ENCODE data around the gene CTNNA1.
"Not testable (repeated sequence)": the region's sequence is repeated elsewhere in the genome, so short reads cannot be mapped to it uniquely, and the experiment has no call there.

The CTNNA1 gene

DNA sequence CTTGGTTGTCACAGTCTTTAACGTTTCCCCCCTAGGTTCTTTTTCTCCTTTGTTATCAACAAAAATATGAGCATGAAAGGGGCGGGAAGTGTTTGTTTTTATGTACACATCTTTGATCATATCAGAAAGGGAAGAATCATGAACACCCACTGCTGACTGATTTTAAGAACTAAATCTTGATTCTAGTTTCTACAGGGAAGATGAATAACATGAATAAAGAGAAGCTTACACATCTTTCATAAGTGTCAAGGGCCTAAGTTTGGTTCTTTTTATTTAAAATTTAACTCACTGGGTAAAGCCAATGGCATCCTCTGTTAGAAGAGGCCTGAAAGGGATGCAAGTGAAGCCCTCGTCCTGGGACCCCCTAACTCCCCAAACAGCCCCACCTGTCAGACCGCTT, 14.8 kb upstream of the CTNNA1 start:
- no peak for DNase-seq (ENCODE audit: low spot score)
- TF ChIP-seq, protein P1, sequence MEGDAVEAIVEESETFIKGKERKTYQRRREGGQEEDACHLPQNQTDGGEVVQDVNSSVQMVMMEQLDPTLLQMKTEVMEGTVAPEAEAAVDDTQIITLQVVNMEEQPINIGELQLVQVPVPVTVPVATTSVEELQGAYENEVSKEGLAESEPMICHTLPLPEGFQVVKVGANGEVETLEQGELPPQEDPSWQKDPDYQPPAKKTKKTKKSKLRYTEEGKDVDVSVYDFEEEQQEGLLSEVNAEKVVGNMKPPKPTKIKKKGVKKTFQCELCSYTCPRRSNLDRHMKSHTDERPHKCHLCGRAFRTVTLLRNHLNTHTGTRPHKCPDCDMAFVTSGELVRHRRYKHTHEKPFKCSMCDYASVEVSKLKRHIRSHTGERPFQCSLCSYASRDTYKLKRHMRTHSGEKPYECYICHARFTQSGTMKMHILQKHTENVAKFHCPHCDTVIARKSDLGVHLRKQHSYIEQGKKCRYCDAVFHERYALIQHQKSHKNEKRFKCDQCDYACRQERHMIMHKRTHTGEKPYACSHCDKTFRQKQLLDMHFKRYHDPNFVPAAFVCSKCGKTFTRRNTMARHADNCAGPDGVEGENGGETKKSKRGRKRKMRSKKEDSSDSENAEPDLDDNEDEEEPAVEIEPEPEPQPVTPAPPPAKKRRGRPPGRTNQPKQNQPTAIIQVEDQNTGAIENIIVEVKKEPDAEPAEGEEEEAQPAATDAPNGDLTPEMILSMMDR (IDR thresholded peaks at IDR 0.05; ENCODE audit: extremely low read depth, missing control alignments): no peak

DNA sequence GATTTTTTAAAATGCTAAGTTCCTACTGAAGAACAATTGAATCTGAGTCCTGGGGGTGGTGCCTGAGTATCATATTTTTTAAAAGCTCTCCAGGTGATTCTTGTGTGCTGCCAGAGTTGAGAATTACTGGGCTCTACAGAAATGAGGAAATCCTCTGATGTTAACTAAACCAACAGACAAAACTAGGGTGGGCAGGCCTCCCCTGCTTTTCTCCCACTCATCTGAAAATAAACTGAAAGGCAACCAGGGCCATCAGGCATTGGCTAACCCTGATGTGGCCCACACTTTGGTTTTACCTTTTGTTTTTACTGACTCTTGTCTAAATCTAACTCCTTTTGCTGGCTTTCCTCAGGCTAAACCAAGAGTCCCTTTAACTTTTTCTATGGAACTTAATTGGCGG, 13.3 kb upstream of the CTNNA1 start:
- no peak for DNase-seq (ENCODE audit: low spot score)
- TF ChIP-seq, protein P1 (IDR thresholded peaks at IDR 0.05; ENCODE audit: extremely low read depth, missing control alignments): no peak

DNA sequence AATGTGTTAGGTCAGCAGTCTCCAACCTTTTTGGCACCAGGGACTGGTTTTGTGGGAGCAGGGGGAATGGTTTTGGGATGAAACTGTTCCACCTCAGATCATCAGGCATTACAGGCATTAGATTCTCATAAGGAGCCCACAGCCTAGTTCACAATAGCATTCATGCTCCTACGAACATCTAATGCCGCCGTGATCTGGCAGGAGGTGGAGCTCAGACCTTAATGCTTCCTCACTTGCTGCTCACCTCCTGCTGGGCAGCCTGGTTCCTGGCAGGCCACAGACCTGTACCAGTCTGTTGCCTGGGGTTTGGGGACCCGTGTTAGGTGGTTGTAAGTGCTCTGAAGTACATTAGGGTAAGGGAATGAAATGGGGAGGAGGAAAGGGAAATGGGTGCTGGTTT, 9.7 kb upstream of the CTNNA1 start:
- TF ChIP-seq, protein P1 (IDR thresholded peaks at IDR 0.05; ENCODE audit: extremely low read depth, missing control alignments): no peak
- no peak for DNase-seq (ENCODE audit: low spot score)

DNA sequence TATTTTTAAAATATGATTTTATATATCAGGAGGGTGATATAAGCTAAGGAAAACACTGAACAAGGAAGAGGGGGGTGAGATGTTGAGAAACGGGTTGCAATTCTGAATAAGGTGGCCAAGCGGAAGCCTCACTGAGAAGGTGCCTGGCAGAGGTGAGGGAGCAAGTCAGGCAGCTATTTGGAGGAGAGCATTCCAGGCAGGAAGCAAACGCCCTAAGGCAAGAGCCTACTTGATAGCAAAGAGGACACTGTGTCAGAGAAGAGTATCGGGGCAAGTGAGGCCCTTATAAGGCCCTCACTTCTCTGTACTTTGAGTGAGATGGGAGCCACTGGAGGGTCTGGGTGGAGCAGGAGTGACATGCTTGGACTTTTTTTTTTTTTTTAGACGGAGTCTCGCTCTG, 8.0 kb upstream of the CTNNA1 start:
- DNase-seq (ENCODE audit: low spot score): no peak

DNA sequence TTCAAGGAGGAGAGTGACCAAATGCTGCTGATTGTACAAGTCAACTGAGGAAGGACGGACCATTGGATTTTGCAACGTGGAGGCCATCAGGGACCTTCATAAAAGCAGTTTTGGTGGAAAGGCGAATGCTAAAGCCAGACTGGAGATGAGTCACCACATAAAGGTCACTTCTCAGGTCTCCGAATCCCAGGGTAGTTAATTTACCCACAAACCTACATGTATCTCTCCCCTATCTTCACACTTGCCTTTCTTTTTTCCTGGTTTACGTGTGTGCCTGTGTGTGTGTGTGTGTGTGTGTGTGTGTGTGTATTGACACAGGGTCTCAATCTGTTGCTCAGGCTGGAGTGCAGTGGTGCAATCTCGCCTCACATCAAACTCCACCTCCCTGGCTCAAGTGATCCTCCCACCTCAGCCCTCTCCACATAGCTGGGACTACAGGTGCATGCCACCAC, 4.6 kb upstream of the CTNNA1 start:
- DNase-seq (ENCODE audit: low spot score): no peak

More for the DNA sequence above, 8.0 kb upstream of the CTNNA1 start:
- TF ChIP-seq, protein P1 (IDR thresholded peaks at IDR 0.05; ENCODE audit: extremely low read depth, missing control alignments): no peak

DNA sequence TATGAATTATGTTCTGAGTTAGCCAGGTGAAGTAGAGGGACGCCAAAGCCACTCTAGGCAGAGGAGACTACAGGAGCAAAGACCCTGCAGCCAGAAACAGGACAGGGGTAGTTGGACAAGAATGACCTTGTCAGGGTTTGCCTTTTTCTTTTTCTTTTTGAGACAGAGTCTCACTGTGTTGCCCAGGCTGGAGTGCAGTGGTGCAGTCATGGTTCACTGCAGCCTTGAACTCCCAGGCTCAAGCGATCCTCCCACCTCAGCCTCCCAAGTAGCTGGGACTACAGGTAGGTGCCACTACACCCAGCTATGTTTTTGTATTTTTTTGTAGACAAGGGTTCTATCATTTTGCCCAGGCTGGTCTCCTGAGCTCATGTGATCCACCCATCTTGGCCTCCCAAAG, 1.9 kb upstream of the CTNNA1 start:
- DNase-seq (ENCODE audit: low spot score): not testable (repeated sequence)

More for the DNA sequence above, 4.6 kb upstream of the CTNNA1 start:
- TF ChIP-seq, protein P1 (IDR thresholded peaks at IDR 0.05; ENCODE audit: extremely low read depth, missing control alignments): no peak

DNA sequence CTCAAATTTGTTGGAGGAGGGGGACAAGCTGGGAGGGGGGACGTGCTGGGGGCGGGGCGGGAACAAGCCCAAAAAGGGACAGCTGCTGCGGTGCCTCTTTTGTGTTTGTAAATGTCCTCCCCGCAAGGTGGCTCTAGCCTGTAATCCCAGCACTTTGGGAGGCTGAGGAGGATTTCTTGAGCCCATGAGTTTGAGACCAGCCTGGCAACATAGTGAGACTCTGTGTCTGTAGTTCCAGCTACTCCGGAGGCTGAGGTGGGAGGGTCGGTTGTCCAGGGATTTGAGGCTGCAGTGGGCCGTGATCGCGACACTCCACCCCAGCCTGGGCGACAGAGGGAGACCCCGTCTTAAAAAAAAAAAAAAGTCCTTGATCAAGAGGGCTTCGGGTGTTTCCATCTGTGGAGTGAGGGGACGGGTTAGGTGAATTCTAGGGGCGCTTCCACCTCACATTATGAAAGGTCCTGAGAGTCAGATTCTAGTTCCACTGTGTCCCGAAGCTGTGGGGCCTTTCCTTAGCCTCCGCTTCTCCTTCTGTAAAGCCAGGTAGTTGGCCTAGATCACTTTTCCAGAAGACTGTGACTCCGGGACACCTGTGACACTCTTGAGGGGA, 779 bp upstream of the CTNNA1 start:
- TF ChIP-seq, protein P1 (IDR thresholded peaks at IDR 0.05; ENCODE audit: extremely low read depth, missing control alignments): no peak
- DNase-seq (ENCODE audit: low spot score): no peak
